Stimulated activated naive CD4-positive, alpha-beta T cell (primary cell): Measurements from ENCODE around the gene AGPS.
"Not testable (repeated sequence)": the region's sequence is repeated elsewhere in the genome, so short reads cannot be mapped to it uniquely, and the experiment has no call there.

ENCODE experiments used
- DNase-seq, 6 experiments: peaks; one replicate each; lab custom pipeline; 2025; lab: John Stamatoyannopoulos, UW

The AGPS gene

GRCh38 chr2:177422271-177422670 is 29.7 kb downstream of the AGPS start:
- DNase-seq = no peak

- DNase-seq = not testable (repeated sequence)
These were observed 31.5 kb downstream of the AGPS start for GRCh38 chr2:177424120-177424519.

- not testable (repeated sequence) for DNase-seq
These were observed 32.0 kb downstream of the AGPS start for GRCh38 chr2:177424620-177425019.

- DNase-seq = no peak
These were observed 34.7 kb downstream of the AGPS start for GRCh38 chr2:177427316-177427715.

- DNase-seq = not testable (repeated sequence)
These were observed 35.4 kb downstream of the AGPS start for GRCh38 chr2:177427936-177428335.

- DNase-seq = no peak
These were observed 37.2 kb downstream of the AGPS start for GRCh38 chr2:177429688-177430325.

- no peak for DNase-seq
These were observed 37.8 kb downstream of the AGPS start for GRCh38 chr2:177430411-177430810.

- not testable (repeated sequence) for DNase-seq
These were observed 38.6 kb downstream of the AGPS start for GRCh38 chr2:177431111-177431725.

GRCh38 chr2:177432703-177433102 is 40.1 kb downstream of the AGPS start:
- DNase-seq = no peak

GRCh38 chr2:177433402-177433801 is 40.8 kb downstream of the AGPS start:
- DNase-seq = no peak

- no peak for DNase-seq
These were observed 41.9 kb downstream of the AGPS start for GRCh38 chr2:177434475-177434874.

GRCh38 chr2:177445200-177445599 is 52.6 kb downstream of the AGPS start:
- DNase-seq = no peak

GRCh38 chr2:177448031-177448430 is 55.5 kb downstream of the AGPS start:
- no peak for DNase-seq

- DNase-seq = no peak
These were observed 56.6 kb downstream of the AGPS start for GRCh38 chr2:177449159-177449558.

- DNase-seq = no peak
These were observed 62.6 kb downstream of the AGPS start for GRCh38 chr2:177455187-177455586.

GRCh38 chr2:177459756-177460155 is 67.2 kb downstream of the AGPS start:
- DNase-seq = not testable (repeated sequence)

- DNase-seq = no peak
These were observed 68.5 kb downstream of the AGPS start for GRCh38 chr2:177460973-177461585.

GRCh38 chr2:177464549-177464948 is 72.0 kb downstream of the AGPS start:
- no peak for DNase-seq

GRCh38 chr2:177465400-177466138 is 73.0 kb downstream of the AGPS start:
- no peak for DNase-seq

GRCh38 chr2:177466337-177467195 is 74.0 kb downstream of the AGPS start:
- no peak for DNase-seq

GRCh38 chr2:177467646-177468045 is 75.1 kb downstream of the AGPS start:
- no peak for DNase-seq

GRCh38 chr2:177471990-177472389 is 79.4 kb downstream of the AGPS start:
- no peak for DNase-seq
